ENCODE results near the gene SMYD3. TPM values are rescaled to one million over a fixed set of nuclear protein-coding genes. Genes with fewer than 3 reads are reported as not detected.

SMYD3 gene
- total and polyA plus RNA-seq, 2 donors (not counting 3 experiments of a cell fraction or from before 2014, with no cell fraction given): 16.0 to 32.1 TPM

DNA sequence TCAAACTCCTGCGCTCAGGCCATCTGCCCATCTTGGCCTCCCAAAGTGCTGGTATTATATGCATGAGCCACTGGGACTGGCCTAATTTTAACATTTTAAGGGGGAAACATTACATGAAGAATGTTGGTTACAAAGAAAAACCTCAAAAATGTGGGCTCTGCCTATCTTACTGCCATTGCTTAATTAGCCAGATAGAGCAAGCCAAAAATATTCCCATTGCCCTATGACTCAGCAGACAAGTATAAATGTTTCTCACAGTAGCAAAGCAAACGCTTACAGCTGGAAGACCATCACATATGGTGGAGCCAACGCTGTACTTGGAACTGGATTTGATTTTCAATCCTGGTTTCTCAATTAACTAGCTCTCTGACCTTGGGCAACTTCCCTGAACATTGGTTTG lies 502.0 kb downstream of the SMYD3 start:
- ChIA-PET POLR2A (no interaction called here), CTCF (interaction anchor here (1.6 to 4.8 kb wide), 3 partner anchors 116 to 851 kb away, joined by 4 to 128 read pairs (median 39); partner anchors contain the start of gene KIF26B)
- DNase-seq (ENCODE audit: low read depth, low spot score): no peak

More for the DNA sequence above, 502.0 kb downstream of the SMYD3 start:
- H3K36me3 ChIP-seq (ENCODE audit: control insufficient read depth in 2 of 2, extremely low read depth in 1 of 2, insufficient read depth in 2 of 2, low read length in 2 of 2): no peaks in the 10 kb centered on the region
- no peak overlapping the region for H3K27ac ChIP-seq (ENCODE audit: insufficient read depth, low read depth, low read length)
- TF ChIP-seq MYC (IDR thresholded peaks at IDR 0.05; ENCODE audit: low read depth, low read length) (no peak), FOS (IDR thresholded peaks at IDR 0.05; ENCODE audit: borderline replicate concordance, insufficient read depth, low read length) (no peak), GATA2 (IDR thresholded peaks at IDR 0.05; ENCODE audit: insufficient read depth, insufficient read length, low read depth, low read length) (no peak), EZH2 (IDR thresholded peaks at IDR 0.05; ENCODE audit: borderline replicate concordance, low read depth, low read length, severe bottlenecking) (no peak), CTCF (IDR thresholded peaks at IDR 0.05; ENCODE audit: extremely low read depth in 1 of 2, insufficient read depth in 1 of 2, low read depth in 1 of 2, low read length in 2 of 2) (no peak)
- intact Hi-C loops (cut with micrococcal nuclease) (loop anchor here (2.0 to 10.0 kb wide), 2 partner anchors 210 to 488 kb away; no protein-coding TSS in a partner anchor), dilution Hi-C loops (cut with MboI; ENCODE audit: extremely low pct_ligation_motif_present, low sequenced_read_pairs) (no loop called here)
- no peak overlapping the region for H3K4me2 ChIP-seq (ENCODE audit: insufficient read depth, low read length)
- H4K20me1 ChIP-seq (replicated peaks; ENCODE audit: control insufficient read depth, extremely low read depth, insufficient read depth, low read length): no peaks in the 10 kb centered on the region
- H3K4me3 ChIP-seq (replicated peaks in 1 of 3; ENCODE audit: insufficient read depth in 1 of 3, low read depth in 1 of 3, low read length in 3 of 3): no peak overlapping the region
- no peaks in the 10 kb centered on the region for H3K4me1 ChIP-seq (ENCODE audit: control insufficient read depth, extremely low read depth, insufficient read depth, low read length)
- H3K79me2 ChIP-seq (ENCODE audit: control insufficient read depth, insufficient read depth, low read length): no peaks in the 10 kb centered on the region
- no peaks in the 10 kb centered on the region for H3K9me3 ChIP-seq (replicated peaks; ENCODE audit: control insufficient read depth, insufficient read depth, low read length)
- FAIRE-seq: no peak
- H3K9ac ChIP-seq (replicated peaks; ENCODE audit: extremely low read depth, insufficient read depth, low read length): no peak overlapping the region
- no TSS peak for BruUV-seq (replicated peaks)
- H2AFZ ChIP-seq (ENCODE audit: low read depth, low read length): no peak overlapping the region
- H3K27me3 ChIP-seq (ENCODE audit: control insufficient read depth in 2 of 2, insufficient read depth in 2 of 2, low read length in 2 of 2): no peaks in the 10 kb centered on the region
- no peaks in the 10 kb centered on the region for H3K9me1 ChIP-seq (replicated peaks; ENCODE audit: control insufficient read depth, extremely low read depth, insufficient read depth, low read length)
